Neural progenitor cell (in vitro differentiated cells): ENCODE results near the gene PFDN4.

Experiments
- CTCF ChIP-seq: fragments of 200-600 bp; sonication (generic); IDR thresholded peaks from 2 replicates; pipeline ENCODE4 v1.5.1; 2017; ENCODE audit warnings: antibody characterized with exemption, mild to moderate bottlenecking
- EZH2 ChIP-seq: fragments of 200-600 bp; sonication (generic); IDR thresholded peaks from 2 replicates; pipeline ENCODE4 v1.6.1; 2017; ENCODE audit warnings: antibody characterized with exemption, mild to moderate bottlenecking, moderate library complexity

- no peak for TF ChIP-seq CTCF
- no peak for TF ChIP-seq EZH2
Observed at GRCh38 chr20:54203281-54203680, 4.6 kb upstream of the PFDN4 start.
